BLaER1 (cell line): ENCODE results near the gene MAT2A.

Source experiments
- H3K27ac ChIP-seq: shearing (Covaris generic); formaldehyde crosslinking; 2 replicates; pipeline ENCODE4 v1.8.1; 2022
- H3K27me3 ChIP-seq: shearing (Covaris generic); formaldehyde crosslinking; 2 replicates; pipeline ENCODE4 v1.8.1; 2022
- H3K36me3 ChIP-seq: shearing (Covaris generic); formaldehyde crosslinking; 2 replicates; pipeline ENCODE4 v1.8.1; 2022
- H3K4me1 ChIP-seq: shearing (Covaris generic); formaldehyde crosslinking; 2 replicates; pipeline ENCODE4 v1.8.1; 2022
- H3K4me2 ChIP-seq: shearing (Covaris generic); formaldehyde crosslinking; 2 replicates; pipeline ENCODE4 v1.8.1; 2022
- H3K4me3 ChIP-seq: shearing (Covaris generic); formaldehyde crosslinking; 2 replicates; pipeline ENCODE4 v1.8.1; 2022
- H3K9ac ChIP-seq: shearing (Covaris generic); formaldehyde crosslinking; 2 replicates; pipeline ENCODE4 v1.8.1; 2022
- H3K9me3 ChIP-seq: shearing (Covaris generic); formaldehyde crosslinking; 2 replicates; pipeline ENCODE4 v1.8.1; 2022
- H4K20me1 ChIP-seq: shearing (Covaris generic); formaldehyde crosslinking; 2 replicates; pipeline ENCODE4 v1.8.1; 2022
- Cebpa-rat ChIP-seq: shearing (Covaris generic); IDR thresholded peaks from 2 replicates; pipeline ENCODE4 v1.8.1; 2022

MAT2A gene

DNA sequence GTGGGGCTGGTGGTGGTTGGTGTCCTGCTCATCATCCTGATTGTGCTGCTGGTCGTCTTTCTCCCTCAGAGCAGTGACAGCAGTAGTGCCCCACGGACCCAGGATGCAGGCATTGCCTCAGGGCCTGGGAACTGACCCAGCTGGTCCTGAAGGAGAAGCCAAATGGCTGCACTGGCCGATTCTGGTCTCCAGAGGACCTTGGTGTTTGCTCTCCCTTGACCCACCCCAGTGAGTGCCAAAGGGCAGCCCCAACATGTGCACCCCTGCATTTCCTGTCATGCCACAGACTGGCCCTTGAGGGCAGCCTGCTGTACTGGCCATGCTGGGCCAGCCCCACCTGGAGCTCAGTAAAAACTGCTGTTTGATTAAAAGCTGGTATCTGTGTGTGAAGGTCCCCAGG lies 54.1 kb downstream of the MAT2A start:
- H3K4me2 ChIP-seq, result no peak overlapping the region
- H3K4me1 ChIP-seq, result peaks cover 60% of the 10 kb centered on the region
- H3K9ac ChIP-seq, result no peak overlapping the region
- H4K20me1 ChIP-seq, result peaks cover 36% of the 10 kb centered on the region; the same call in 1 of the 2 replicates
- H3K9me3 ChIP-seq, result no peaks in the 10 kb centered on the region
- H3K4me3 ChIP-seq, result no peak overlapping the region
- H3K27ac ChIP-seq, result no peak overlapping the region
- peaks cover 45% of the 10 kb centered on the region for H3K36me3 ChIP-seq
- H3K27me3 ChIP-seq, result no peaks in the 10 kb centered on the region
- no peak for TF ChIP-seq Cebpa-rat
